Activated naive CD8-positive, alpha-beta T cell treated with anti-CD3 and anti-CD28 coated beads, Interleukin-2, amount 10 ng/mL, durations not matched to agents 7 days and 5 days (primary cell): ENCODE results near the gene MGST3. TPM values are rescaled to one million over a fixed set of nuclear protein-coding genes. Genes with fewer than 3 reads are reported as not detected.
"Not testable (repeated sequence)": the region's sequence is repeated elsewhere in the genome, so short reads cannot be mapped to it uniquely, and the experiment has no call there.

ENCODE experiments used
- ATAC-seq: fragments of 150-1000 bp; cut with Tn5 transposase; one replicate; pipeline ENCODE4 v1.10.0; 2021; ENCODE audit warnings: low read depth, moderate library complexity
- POLR2A ChIA-PET: fragments of 350-600 bp; sonication (Branson Sonifier 250); formaldehyde crosslinking; loops from one replicate; lab custom pipeline; 2021; ENCODE audit warnings: antibody characterized with exemption; lab: Charles Lee
- DNase-seq: peaks from one replicate; pipeline ENCODE4 v3.0.0; 2021
- H3K27ac Mint-ChIP-seq: one replicate; pipeline ENCODE4 v1.8.0; 2022; ENCODE audit warnings: mild to moderate bottlenecking, mixed read lengths
- H3K27me3 Mint-ChIP-seq: one replicate; pipeline ENCODE4 v1.8.0; 2022; ENCODE audit warnings: mild to moderate bottlenecking, moderate library complexity, mixed read lengths
- H3K36me3 Mint-ChIP-seq: one replicate; pipeline ENCODE4 v1.8.0; 2021; ENCODE audit warnings: mild to moderate bottlenecking, mixed read lengths
- H3K4me1 Mint-ChIP-seq: one replicate; pipeline ENCODE4 v1.8.0; 2021; ENCODE audit warnings: mixed read lengths
- H3K4me3 Mint-ChIP-seq: one replicate; pipeline ENCODE4 v1.8.0; 2022; ENCODE audit warnings: mild to moderate bottlenecking, moderate library complexity, mixed read lengths
- H3K9me3 Mint-ChIP-seq: one replicate; pipeline ENCODE4 v1.8.0; 2021; ENCODE audit warnings: mixed read lengths
- total RNA-seq, 2 experiments: library from RNA; stranded (reverse); gene quantifications; one replicate each; pipeline ENCODE4 v1.2.3, GENCODE V29; 2021

Gene MGST3
- total RNA-seq, 2 experiments from 2014 or later = 61.1 to 62.3 TPM

- H3K27ac Mint-ChIP-seq = no peak overlapping the region
- peaks cover 2% of the 10 kb centered on the region for H3K36me3 Mint-ChIP-seq
- H3K9me3 Mint-ChIP-seq = no peaks in the 10 kb centered on the region
- peaks cover 11% of the 10 kb centered on the region for H3K4me1 Mint-ChIP-seq
- no peak overlapping the region for H3K4me3 Mint-ChIP-seq
- DNase-seq (no peak), ATAC-seq (no peak)
- peaks cover 2% of the 10 kb centered on the region for H3K27me3 Mint-ChIP-seq
- POLR2A ChIA-PET = interaction anchor here (2.3 kb wide), 1 partner anchor 65 kb away, joined by 11 read pairs; the partner anchor contains the start of gene ALDH9A1
These were observed 1.5 kb downstream of the MGST3 start for GRCh38 chr1:165632491-165632890.

GRCh38 chr1:165633614-165634013, 2.6 kb downstream of the MGST3 start:
- POLR2A ChIA-PET = no interaction called here

DNA sequence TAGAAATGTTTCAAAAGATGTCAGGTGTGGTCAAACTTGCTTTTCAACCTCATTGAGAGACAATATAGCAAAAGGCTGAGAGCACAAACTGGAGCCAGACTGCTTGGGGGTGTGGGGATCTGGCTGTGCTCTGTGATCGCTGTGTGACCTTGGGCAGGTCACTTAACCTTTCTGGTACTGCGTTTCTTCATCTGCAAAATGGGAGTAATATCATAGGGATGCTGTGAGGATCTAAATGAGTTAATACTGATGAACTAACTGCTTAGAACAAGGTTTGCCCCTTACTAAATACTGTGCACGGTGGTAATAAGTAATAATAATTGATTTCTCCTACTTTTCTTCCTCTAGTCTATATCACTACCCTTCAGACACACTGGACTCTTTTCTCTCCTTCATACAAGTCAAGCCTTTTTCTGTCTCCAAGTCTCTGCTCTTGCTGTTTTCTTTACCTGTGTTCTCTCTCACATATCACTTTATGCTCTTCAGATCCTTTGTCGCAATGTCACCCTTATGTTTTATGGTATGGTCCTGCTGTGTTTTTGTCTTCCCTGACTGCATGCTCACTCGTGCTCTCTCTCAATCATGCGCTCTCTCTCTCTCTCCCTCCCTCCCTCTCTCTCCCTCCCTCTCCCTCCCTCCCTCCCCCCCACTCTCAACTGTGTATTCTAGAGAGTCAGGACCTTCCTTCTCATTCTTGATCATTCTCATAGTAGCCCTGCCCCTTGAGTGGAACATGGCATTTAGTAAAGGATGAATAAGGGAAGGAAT, 3.3 kb downstream of the MGST3 start:
- Mint-ChIP-seq H3K36me3 (peaks cover 2% of the 10 kb centered on the region), H3K4me3 (no peak overlapping the region), H3K9me3 (no peaks in the 10 kb centered on the region), H3K27ac (no peak overlapping the region), H3K27me3 (peaks cover 2% of the 10 kb centered on the region), H3K4me1 (peaks cover 11% of the 10 kb centered on the region)
- POLR2A ChIA-PET = no interaction called here
- DNase-seq (no peak), ATAC-seq (no peak)

More at GRCh38 chr1:165633614-165634013, 2.6 kb downstream of the MGST3 start:
- no peaks in the 10 kb centered on the region for H3K9me3 Mint-ChIP-seq
- peaks cover 2% of the 10 kb centered on the region for H3K27me3 Mint-ChIP-seq
- peaks cover 11% of the 10 kb centered on the region for H3K4me1 Mint-ChIP-seq
- no peak for ATAC-seq
- no peak for DNase-seq
- no peak overlapping the region for H3K27ac Mint-ChIP-seq
- peaks cover 2% of the 10 kb centered on the region for H3K36me3 Mint-ChIP-seq
- no peak overlapping the region for H3K4me3 Mint-ChIP-seq

DNA sequence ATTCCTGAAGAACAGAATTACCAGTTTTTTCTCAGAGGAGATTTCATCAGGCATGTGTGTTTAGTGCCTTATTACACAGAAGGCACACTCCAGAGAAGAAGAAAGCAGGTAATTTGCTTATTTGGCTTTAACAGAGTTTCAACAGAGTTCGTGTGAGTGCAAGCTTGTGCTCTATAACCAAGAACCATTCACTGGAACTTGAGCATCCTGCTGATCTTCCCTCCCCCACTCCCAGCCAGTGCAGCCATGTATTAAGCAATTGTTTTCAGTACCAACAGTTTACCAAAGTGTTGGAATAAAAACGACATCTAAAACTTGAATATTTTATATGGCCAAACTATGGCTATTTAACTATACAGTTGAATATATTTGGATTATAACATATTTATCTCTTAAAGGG, 4.3 kb downstream of the MGST3 start:
- Mint-ChIP-seq H3K9me3 (no peaks in the 10 kb centered on the region), H3K4me3 (no peak overlapping the region), H3K36me3 (peaks cover 2% of the 10 kb centered on the region), H3K4me1 (peaks cover 12% of the 10 kb centered on the region), H3K27ac (no peak overlapping the region), H3K27me3 (no peaks in the 10 kb centered on the region)
- ATAC-seq = no peak
- POLR2A ChIA-PET = no interaction called here
- DNase-seq = no peak

GRCh38 chr1:165635823-165636222, 4.8 kb downstream of the MGST3 start:
- Mint-ChIP-seq H3K4me1 (peaks cover 17% of the 10 kb centered on the region), H3K36me3 (peaks cover 2% of the 10 kb centered on the region), H3K4me3 (no peak overlapping the region), H3K27ac (no peak overlapping the region), H3K27me3 (no peaks in the 10 kb centered on the region), H3K9me3 (no peaks in the 10 kb centered on the region)
- ATAC-seq (no peak), DNase-seq (no peak)
- POLR2A ChIA-PET = no interaction called here

- DNase-seq (no peak), ATAC-seq (no peak)
- POLR2A ChIA-PET = no interaction called here
- H3K36me3 Mint-ChIP-seq = peaks cover 2% of the 10 kb centered on the region
- H3K4me1 Mint-ChIP-seq = peaks cover 20% of the 10 kb centered on the region
- H3K27ac Mint-ChIP-seq = no peak overlapping the region
- H3K9me3 Mint-ChIP-seq = no peaks in the 10 kb centered on the region
- no peaks in the 10 kb centered on the region for H3K27me3 Mint-ChIP-seq
- H3K4me3 Mint-ChIP-seq = no peak overlapping the region
These were observed 6.4 kb downstream of the MGST3 start for GRCh38 chr1:165637427-165637826.

- DNase-seq, H3K36me3 Mint-ChIP-seq, ATAC-seq, H3K4me3 Mint-ChIP-seq, POLR2A ChIA-PET, H3K9me3 Mint-ChIP-seq, H3K27ac Mint-ChIP-seq, H3K27me3 Mint-ChIP-seq: not testable (repeated sequence)
- H3K4me1 Mint-ChIP-seq = peaks cover 18% of the 10 kb centered on the region
These were observed 7.2 kb downstream of the MGST3 start for GRCh38 chr1:165638211-165638610.

- Mint-ChIP-seq H3K9me3 (no peaks in the 10 kb centered on the region), H3K27ac (no peak overlapping the region), H3K4me1 (peaks cover 13% of the 10 kb centered on the region), H3K36me3 (peaks cover 2% of the 10 kb centered on the region), H3K27me3 (no peaks in the 10 kb centered on the region), H3K4me3 (no peak overlapping the region)
- ATAC-seq (no peak), DNase-seq (no peak)
- POLR2A ChIA-PET = interaction anchor here (1.5 kb wide), 1 partner anchor 9 kb away, joined by 3 read pairs; the partner anchor contains the start of gene MGST3
These were observed 9.0 kb downstream of the MGST3 start for GRCh38 chr1:165639821-165640623.

DNA sequence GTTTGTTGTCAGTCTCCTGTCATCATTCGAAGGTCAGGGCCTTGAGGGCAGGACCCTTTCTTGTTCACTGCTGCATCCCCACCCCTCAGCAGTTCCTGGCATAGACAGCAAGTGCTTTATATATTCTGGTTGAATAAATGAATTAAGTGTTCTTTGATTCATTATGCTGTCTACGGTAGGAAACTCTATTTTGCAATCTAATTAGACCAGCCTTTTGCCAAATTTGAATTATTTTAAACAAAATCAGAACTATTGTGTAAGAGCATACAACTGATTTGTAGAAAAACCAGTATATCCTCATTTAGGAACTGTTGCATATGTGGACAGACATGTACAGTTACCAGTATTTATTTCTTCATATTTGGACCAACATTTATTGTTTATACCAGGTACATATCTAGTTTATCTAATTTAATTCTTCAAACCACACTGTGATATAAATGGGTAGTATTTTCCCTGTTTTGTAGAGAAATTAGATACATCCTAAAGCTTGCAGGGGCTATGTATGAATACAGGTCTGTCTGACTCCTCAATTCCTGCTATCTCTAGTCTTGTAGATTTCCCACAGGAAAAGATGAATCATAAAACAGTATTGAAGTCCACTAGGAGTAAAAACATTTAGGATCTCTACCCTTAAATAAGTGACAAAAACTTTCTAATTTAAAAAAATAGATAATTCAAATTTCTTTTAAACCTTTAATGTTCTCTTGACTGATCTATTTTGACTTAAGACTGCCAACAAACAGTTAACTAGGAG, 10.4 kb downstream of the MGST3 start:
- POLR2A ChIA-PET = no interaction called here
- H3K4me1 Mint-ChIP-seq = peaks cover 19% of the 10 kb centered on the region

GRCh38 chr1:165644064-165644735, 13.2 kb downstream of the MGST3 start:
- Mint-ChIP-seq H3K27ac (no peak overlapping the region), H3K4me1 (peaks cover 21% of the 10 kb centered on the region), H3K4me3 (no peak overlapping the region), H3K36me3 (no peaks in the 10 kb centered on the region), H3K9me3 (no peaks in the 10 kb centered on the region), H3K27me3 (peaks cover 2% of the 10 kb centered on the region)
- ATAC-seq (no peak), DNase-seq (no peak)
- POLR2A ChIA-PET = no interaction called here

More for the DNA sequence above, 10.4 kb downstream of the MGST3 start:
- H3K9me3 Mint-ChIP-seq = no peaks in the 10 kb centered on the region
- no peak overlapping the region for H3K27ac Mint-ChIP-seq
- no peaks in the 10 kb centered on the region for H3K27me3 Mint-ChIP-seq
- DNase-seq (no peak), ATAC-seq (no peak)
- no peak overlapping the region for H3K4me3 Mint-ChIP-seq
- H3K36me3 Mint-ChIP-seq = peaks cover 2% of the 10 kb centered on the region

GRCh38 chr1:165645654-165646366, 14.8 kb downstream of the MGST3 start:
- Mint-ChIP-seq H3K4me1 (peaks cover 10% of the 10 kb centered on the region), H3K4me3 (no peak overlapping the region), H3K9me3 (no peaks in the 10 kb centered on the region), H3K36me3 (no peaks in the 10 kb centered on the region), H3K27me3 (peaks cover 2% of the 10 kb centered on the region), H3K27ac (no peak overlapping the region)
- ATAC-seq (no peak), DNase-seq (no peak)
- POLR2A ChIA-PET = no interaction called here

- peaks cover 8% of the 10 kb centered on the region for H3K4me1 Mint-ChIP-seq
- POLR2A ChIA-PET = interaction anchor here (0.7 kb wide), 1 partner anchor 278 kb away, joined by 3 read pairs; no protein-coding TSS in a partner anchor
- peaks cover 2% of the 10 kb centered on the region for H3K36me3 Mint-ChIP-seq
- ATAC-seq (no peak), DNase-seq (no peak)
- H3K9me3 Mint-ChIP-seq = no peaks in the 10 kb centered on the region
- H3K27ac Mint-ChIP-seq = no peak overlapping the region
- H3K27me3 Mint-ChIP-seq = peaks cover 2% of the 10 kb centered on the region
- no peak overlapping the region for H3K4me3 Mint-ChIP-seq
These were observed 16.5 kb downstream of the MGST3 start for GRCh38 chr1:165647517-165647916.
